ENCODE results near the gene PNRC2. TPM values are rescaled to one million over a fixed set of nuclear protein-coding genes. Genes with fewer than 3 reads are reported as not detected.

The PNRC2 gene
- total and polyA plus RNA-seq, 10 of the 15 experiments (the other 5 are each of a cell fraction or from before 2014, with no cell fraction given), result 106 to 205 (median 163) TPM

DNA sequence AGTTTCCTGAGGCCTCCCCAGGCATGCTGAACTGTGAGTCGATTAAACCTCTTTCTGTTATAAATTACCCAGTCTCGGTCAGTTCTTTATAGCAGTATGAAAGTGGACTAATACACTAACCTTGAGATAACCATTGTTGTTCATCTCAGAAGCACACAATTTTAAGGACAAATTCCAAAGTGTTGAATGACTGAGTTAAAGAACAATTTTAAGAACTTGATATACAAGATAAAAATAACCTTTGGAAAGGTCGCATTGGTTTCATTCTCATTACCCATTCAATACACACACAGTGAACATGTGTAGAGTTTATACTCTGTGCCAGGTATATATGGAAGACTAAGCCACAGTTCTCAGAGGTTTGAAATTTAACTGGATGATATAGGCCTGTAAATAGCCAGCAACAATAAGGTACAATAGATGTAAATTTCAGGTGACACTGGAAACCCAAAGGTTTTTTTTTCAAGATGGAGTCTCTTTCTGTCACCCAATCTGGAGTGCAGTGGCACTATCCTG lies 39.6 kb downstream of the PNRC2 start:
- intact Hi-C loops (cut with micrococcal nuclease; ENCODE audit: unreplicated experiment), result no loop called here

More for the DNA sequence above, 39.6 kb downstream of the PNRC2 start:
- no peaks in the 10 kb centered on the region for H3K27me3 ChIP-seq (replicated peaks in 1 of 2; ENCODE audit: control insufficient read depth in 2 of 2, insufficient read depth in 2 of 2, low read length in 1 of 2)
- FAIRE-seq (no peak), DNase-seq (ENCODE audit: low read depth, low spot score) (no peak), ATAC-seq (no peak)
- 98% methylated on average over 3 of the region's 3 CpGs for WGBS (ENCODE audit: insufficient coverage, insufficient replicate concordance, low lambda C conversion rate, missing lambda C conversion rate)
- no peak overlapping the region for H3K27ac ChIP-seq (ENCODE audit: control insufficient read depth, insufficient read depth)
- no peak overlapping the region for H2AFZ ChIP-seq (ENCODE audit: control insufficient read depth, low read depth, low read length)
- no peaks in the 10 kb centered on the region for H3K79me2 ChIP-seq (ENCODE audit: control insufficient read depth, insufficient read depth, low read length)
- ChIA-PET SMC1A (ENCODE audit: uncharacterized antibody, unreplicated experiment) (no interaction called here), CTCF (no interaction called here), POLR2A (no interaction called here), RAD21 (ENCODE audit: unreplicated experiment) (no interaction called here)
- no peaks in the 10 kb centered on the region; the same call in 2 of the 3 replicates for H3K9me3 ChIP-seq (replicated peaks; ENCODE audit: control insufficient read depth, insufficient read depth, low read length)
- BruUV-seq (replicated peaks), result no TSS peak
- no peak for TF ChIP-seq MEF2B (IDR thresholded peaks at IDR 0.05; ENCODE audit: partially characterized antibody, poor library complexity, severe bottlenecking)
- TF ChIP-seq, protein P1, sequence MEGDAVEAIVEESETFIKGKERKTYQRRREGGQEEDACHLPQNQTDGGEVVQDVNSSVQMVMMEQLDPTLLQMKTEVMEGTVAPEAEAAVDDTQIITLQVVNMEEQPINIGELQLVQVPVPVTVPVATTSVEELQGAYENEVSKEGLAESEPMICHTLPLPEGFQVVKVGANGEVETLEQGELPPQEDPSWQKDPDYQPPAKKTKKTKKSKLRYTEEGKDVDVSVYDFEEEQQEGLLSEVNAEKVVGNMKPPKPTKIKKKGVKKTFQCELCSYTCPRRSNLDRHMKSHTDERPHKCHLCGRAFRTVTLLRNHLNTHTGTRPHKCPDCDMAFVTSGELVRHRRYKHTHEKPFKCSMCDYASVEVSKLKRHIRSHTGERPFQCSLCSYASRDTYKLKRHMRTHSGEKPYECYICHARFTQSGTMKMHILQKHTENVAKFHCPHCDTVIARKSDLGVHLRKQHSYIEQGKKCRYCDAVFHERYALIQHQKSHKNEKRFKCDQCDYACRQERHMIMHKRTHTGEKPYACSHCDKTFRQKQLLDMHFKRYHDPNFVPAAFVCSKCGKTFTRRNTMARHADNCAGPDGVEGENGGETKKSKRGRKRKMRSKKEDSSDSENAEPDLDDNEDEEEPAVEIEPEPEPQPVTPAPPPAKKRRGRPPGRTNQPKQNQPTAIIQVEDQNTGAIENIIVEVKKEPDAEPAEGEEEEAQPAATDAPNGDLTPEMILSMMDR (IDR thresholded peaks at IDR 0.05 in 2 of 3, conservative IDR thresholded peaks at IDR 0.05 in 1 of 3; ENCODE audit: control insufficient read depth in 2 of 3, extremely low read depth in 1 of 3, insufficient read depth in 1 of 3, low read depth in 3 of 3, low read length in 3 of 3), result no peak
- TF ChIP-seq ZBTB4 (CRISPR knock-in tag; IDR thresholded peaks at IDR 0.05), result no peak
- TF ChIP-seq POLR2AphosphoS5 (IDR thresholded peaks at IDR 0.05; ENCODE audit: low read length), result no peak
- TF ChIP-seq, protein P2, sequence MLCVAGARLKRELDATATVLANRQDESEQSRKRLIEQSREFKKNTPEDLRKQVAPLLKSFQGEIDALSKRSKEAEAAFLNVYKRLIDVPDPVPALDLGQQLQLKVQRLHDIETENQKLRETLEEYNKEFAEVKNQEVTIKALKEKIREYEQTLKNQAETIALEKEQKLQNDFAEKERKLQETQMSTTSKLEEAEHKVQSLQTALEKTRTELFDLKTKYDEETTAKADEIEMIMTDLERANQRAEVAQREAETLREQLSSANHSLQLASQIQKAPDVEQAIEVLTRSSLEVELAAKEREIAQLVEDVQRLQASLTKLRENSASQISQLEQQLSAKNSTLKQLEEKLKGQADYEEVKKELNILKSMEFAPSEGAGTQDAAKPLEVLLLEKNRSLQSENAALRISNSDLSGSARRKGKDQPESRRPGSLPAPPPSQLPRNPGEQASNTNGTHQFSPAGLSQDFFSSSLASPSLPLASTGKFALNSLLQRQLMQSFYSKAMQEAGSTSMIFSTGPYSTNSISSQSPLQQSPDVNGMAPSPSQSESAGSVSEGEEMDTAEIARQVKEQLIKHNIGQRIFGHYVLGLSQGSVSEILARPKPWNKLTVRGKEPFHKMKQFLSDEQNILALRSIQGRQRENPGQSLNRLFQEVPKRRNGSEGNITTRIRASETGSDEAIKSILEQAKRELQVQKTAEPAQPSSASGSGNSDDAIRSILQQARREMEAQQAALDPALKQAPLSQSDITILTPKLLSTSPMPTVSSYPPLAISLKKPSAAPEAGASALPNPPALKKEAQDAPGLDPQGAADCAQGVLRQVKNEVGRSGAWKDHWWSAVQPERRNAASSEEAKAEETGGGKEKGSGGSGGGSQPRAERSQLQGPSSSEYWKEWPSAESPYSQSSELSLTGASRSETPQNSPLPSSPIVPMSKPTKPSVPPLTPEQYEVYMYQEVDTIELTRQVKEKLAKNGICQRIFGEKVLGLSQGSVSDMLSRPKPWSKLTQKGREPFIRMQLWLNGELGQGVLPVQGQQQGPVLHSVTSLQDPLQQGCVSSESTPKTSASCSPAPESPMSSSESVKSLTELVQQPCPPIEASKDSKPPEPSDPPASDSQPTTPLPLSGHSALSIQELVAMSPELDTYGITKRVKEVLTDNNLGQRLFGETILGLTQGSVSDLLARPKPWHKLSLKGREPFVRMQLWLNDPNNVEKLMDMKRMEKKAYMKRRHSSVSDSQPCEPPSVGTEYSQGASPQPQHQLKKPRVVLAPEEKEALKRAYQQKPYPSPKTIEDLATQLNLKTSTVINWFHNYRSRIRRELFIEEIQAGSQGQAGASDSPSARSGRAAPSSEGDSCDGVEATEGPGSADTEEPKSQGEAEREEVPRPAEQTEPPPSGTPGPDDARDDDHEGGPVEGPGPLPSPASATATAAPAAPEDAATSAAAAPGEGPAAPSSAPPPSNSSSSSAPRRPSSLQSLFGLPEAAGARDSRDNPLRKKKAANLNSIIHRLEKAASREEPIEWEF (IDR thresholded peaks at IDR 0.05; ENCODE audit: insufficient replicate concordance, low read depth, low read length), result no peak
- TF ChIP-seq STAT3 (IDR thresholded peaks at IDR 0.05; ENCODE audit: low read depth, low read length), result no peak
- TF ChIP-seq ZNF207 (IDR thresholded peaks at IDR 0.05; ENCODE audit: borderline replicate concordance), result no peak
- TF ChIP-seq CHD1 (IDR thresholded peaks at IDR 0.05; ENCODE audit: low read depth, low read length), result no peak
- no peak overlapping the region; the same call in 1 of the 2 replicates for H3K4me2 ChIP-seq (ENCODE audit: control insufficient read depth, insufficient read depth)
- H3K4me1 ChIP-seq (ENCODE audit: control insufficient read depth, insufficient read depth, low read length), result peaks cover 24% of the 10 kb centered on the region
- in situ Hi-C loops (cut with MboI), result no loop called here
- H3K36me3 ChIP-seq (ENCODE audit: control insufficient read depth in 2 of 2, insufficient read depth in 2 of 2, low read length in 1 of 2), result no peaks in the 10 kb centered on the region
- H4K20me1 ChIP-seq (ENCODE audit: control insufficient read depth, insufficient read depth), result no peaks in the 10 kb centered on the region
- no peak overlapping the region for H3K4me3 ChIP-seq
- H3K9ac ChIP-seq (ENCODE audit: control insufficient read depth, insufficient read depth, low read length), result no peak overlapping the region
